Activated CD4-positive, CD25-positive, alpha-beta regulatory T cell treated with anti-CD3 and anti-CD28 coated beads, Interleukin-2, amount 50 U/mL, for 16 hours (primary cell): ENCODE measurements around the gene NEURL4.

ENCODE experiments used
- DNase-seq: peaks from one replicate; pipeline ENCODE4 v3.0.0-alpha.2; 2020; ENCODE audit warnings: low read depth, low spot score

NEURL4 gene

GRCh38 chr17:7279448-7279847 lies 49.7 kb downstream of the NEURL4 start:
- DNase-seq, result no peak

GRCh38 chr17:7266784-7267183 lies 62.4 kb downstream of the NEURL4 start:
- no peak for DNase-seq
